HTR-8/SVneo (cell line): ENCODE results near the gene ZNF646.
A peak's percentile ranks its signal among the peaks of the same experiment; 100 is the strongest.

Experiments used
- DNase-seq: peaks from one replicate; pipeline ENCODE4 v3.0.0; 2011; ENCODE audit warnings: low spot score, mixed read lengths; ENCODE audit not compliant: insufficient read length
- FAIRE-seq: peaks from 2 replicates; lab custom pipeline; 2011; peaks lifted over from hg19 to GRCh38; lab: Jason Lieb, UNC

Gene ZNF646

DNA sequence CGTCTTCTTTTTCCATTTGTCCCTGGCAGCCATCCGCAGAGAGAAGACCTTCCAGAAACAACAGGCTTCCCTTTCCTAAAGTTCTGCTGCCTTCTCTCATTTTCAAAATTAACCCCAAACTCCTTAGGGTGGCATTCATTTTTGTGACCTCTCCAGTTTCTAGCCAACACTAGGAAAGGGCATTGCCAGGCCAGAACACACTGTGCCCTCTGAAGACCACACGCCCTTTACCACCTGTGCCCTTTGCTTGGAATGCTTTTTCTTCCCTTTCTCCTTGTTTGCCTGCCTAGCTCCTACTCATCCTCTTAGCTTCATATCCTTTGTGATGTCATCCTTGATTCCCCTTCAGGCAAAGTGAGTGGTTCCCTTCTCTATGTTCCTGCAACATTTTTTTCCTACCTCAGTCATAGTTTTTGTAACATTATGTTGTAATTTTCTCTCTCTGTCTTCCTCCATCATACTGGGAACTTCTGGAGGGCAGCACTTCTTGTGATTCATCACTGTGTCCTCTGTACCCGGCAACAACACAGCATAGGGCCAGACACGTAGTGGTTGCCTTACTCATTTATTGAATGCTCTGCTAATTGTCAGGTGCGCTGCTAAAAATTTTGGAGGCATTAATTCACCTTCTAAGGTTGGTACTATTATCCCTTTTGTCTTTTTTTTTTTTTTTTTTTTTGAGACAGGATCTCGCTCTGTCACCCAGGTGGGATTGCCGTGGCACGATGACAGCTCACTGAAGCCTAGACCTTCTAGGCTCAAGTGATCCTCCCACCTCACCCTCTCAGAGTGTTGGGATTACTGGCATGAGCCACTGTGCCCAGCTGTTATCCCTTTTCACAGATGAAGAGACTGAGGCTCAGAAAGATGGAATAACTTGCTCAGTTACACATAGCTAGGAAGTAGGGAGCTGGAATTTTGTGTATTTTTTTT lies 44.3 kb downstream of the ZNF646 start:
- no peak for FAIRE-seq

DNA sequence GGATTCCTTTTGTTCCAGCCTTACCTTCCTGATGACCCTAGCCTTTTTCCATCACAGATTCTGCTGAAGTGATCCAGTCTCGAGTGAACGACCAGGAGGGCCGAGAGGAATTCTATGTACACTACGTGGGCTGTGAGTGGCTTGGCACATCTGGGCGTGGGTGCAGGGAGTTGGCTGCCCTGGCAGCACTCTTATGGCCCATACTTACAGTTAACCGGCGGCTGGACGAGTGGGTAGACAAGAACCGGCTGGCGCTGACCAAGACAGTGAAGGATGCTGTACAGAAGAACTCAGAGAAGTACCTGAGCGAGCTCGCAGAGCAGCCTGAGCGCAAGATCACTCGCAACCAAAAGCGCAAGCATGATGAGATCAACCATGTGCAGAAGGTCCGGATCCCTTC lies 45.9 kb downstream of the ZNF646 start:
- DNase-seq (no peak), FAIRE-seq (no peak)

More for the DNA sequence above, 44.3 kb downstream of the ZNF646 start:
- no peak for DNase-seq

DNA sequence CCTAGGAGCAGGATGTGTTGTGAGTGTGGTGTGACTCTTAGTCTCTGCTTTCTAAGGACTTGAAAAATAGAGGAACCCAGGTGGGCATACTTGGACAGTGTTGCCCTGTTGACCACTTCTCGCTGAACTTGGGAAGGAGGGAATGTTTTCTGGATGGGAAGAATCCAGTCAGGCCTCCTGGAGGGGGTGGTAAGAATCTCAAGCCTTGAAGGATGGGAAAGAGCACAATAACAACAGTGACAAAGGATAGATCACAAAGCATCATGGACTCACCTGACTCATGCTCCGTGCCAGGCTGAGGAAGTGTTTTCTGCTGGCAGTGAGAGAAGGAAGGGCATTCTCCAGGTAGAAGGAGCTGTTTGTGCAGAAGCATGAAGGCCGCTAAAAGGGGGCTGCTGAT lies 51.6 kb downstream of the ZNF646 start:
- peak; percentile 52 for FAIRE-seq
- DNase-seq, result no peak

DNA sequence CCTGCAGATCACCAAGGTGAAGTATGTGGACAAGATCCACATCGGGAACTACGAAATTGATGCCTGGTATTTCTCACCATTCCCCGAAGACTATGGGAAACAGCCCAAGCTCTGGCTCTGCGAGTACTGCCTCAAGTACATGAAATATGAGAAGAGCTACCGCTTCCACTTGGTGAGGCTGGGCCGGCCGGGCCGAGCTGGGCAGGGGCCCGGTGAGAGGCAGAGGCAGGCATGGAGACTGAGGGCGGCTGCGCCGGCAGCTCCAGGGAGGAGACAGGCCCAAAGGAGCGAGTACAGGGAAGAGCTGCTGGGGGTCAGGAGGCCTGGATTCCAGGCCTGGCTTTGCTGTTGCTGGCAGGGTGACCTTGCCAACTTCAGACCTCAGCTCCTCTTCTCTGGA lies 53.0 kb downstream of the ZNF646 start:
- DNase-seq, result no peak

DNA sequence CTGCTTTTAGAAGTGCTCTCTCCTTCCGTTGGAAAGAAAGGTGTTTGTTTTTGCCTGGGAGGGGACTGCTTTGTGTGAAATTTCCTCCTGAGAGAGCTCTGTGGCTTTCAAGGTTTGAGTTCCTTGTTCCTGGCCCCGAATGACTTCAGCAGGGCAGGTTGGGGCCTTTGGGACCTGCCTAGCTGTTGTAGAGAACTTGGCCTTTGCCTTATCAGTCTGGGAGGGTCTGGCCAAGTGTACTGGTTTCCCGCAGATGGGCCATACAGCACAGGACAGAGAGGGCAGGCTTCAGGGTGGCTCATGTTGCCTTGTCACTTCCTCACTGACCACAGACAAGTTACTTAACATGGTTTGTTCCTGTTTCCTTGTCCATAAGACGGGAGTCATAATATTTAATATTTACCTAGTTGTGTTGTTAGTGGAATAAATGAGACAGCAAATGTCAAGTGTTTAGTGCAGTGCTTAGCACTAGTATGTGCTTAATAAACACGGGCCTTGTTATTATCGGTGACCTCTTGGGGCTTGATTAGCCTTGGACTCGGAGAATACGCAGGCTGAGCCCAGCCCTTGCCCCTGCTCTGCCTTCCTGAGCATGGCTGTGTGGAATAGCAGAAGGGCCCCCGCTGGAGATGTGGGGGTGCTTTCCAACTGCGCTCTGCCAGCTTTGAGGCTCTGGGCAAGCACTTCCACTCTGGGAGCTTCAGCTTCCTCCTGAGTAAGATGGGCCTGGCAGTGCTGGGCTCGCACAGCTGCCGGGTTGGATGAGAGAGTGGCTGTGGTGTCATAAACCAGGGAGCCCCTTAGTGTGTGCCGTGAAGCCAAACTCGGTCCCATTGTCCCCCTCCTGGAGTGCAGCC lies 54.7 kb downstream of the ZNF646 start:
- FAIRE-seq (no peak), DNase-seq (no peak)

More for the DNA sequence above, 53.0 kb downstream of the ZNF646 start:
- FAIRE-seq, result no peak

DNA sequence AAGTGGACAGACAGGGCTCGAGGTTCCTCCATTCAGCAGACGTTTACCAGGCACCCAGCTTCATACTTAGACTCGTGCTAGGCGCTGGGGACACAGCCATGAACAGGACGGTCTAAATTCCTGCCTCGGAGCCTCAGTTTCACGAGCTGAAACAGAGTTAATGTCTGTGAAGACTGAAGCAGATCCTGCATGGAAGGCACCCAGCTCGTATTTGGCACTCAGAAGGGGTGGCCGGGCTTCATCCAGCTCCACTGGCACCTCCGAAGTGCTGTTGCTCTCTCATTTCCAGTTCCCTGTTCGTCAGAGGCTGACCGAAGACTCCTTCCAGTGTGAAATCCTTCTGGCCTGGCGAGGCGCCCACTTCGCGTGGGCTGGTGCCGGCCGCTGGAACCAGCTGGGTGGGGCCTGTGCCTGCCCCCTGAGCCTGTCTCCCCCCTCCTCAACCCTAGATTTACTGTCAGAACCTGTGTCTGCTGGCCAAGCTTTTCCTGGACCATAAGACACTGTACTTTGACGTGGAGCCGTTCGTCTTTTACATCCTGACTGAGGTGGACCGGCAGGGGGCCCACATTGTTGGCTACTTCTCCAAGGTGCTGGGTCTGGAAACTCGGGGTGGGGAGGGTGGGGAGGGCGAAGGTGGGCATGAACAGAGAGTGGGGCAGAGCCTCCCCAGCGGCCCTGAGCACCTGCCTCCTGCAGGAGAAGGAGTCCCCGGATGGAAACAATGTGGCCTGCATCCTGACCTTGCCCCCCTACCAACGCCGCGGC lies 55.5 kb downstream of the ZNF646 start:
- FAIRE-seq (no peak), DNase-seq (no peak)

DNA sequence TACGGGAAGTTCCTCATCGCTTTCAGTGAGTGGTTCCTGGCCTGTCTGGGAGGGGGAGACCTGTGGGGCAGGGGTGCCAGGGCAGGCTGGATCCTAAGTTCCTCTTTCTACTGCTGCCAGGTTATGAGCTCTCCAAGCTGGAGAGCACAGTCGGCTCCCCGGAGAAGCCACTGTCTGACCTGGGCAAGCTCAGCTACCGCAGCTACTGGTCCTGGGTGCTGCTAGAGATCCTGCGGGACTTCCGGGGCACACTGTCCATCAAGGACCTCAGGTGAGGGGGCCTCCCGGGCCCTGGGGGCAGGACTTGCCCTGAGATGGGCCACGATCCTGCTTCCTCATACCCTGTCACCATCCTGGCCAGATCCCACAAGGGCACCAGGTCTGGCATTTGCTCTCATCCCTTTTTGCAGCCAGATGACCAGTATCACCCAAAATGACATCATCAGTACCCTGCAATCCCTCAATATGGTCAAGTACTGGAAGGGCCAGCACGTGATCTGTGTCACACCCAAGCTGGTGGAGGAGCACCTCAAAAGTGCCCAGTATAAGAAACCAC lies 56.2 kb downstream of the ZNF646 start:
- FAIRE-seq (no peak), DNase-seq (no peak)

DNA sequence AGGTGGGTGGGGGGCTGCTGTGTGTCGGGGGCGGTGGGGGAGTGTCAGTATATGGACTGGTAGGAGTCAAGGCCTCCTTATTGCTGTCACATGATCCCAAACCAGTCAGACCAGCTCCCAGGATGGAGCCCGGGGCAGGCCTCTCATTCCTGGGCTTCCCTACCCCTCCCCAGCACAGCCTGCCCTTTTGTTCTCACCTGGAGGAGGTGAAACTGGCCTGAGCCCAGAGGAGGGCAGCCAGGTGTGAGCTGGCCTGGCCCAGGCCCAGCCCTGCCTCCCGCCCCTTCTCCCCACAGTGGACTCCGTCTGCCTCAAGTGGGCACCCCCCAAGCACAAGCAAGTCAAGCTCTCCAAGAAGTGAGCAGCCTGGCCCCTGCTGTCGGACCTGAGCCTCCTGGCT lies 56.7 kb downstream of the ZNF646 start:
- DNase-seq (no peak), FAIRE-seq (no peak)

DNA sequence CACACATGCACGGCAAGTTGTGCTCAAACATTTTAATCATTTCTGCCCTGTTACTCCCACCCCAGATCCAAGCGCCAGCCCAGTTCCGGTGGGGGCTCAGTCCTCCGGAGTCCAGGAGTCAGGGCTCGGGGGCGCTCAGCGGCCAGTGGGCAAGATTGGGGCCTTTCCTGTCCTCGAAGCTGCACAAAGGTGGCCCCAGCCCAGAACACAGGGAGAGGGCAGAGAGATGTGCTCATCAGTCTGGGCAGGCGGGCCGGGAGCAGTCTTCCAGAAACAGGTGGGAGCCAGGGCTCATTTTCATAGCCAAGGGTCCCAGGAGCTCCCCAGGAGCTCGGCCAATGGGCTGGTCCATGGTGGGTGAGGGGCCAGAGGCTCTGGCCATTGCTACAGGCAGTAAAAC lies 57.2 kb downstream of the ZNF646 start:
- FAIRE-seq, result no peak
- DNase-seq, result no peak

DNA sequence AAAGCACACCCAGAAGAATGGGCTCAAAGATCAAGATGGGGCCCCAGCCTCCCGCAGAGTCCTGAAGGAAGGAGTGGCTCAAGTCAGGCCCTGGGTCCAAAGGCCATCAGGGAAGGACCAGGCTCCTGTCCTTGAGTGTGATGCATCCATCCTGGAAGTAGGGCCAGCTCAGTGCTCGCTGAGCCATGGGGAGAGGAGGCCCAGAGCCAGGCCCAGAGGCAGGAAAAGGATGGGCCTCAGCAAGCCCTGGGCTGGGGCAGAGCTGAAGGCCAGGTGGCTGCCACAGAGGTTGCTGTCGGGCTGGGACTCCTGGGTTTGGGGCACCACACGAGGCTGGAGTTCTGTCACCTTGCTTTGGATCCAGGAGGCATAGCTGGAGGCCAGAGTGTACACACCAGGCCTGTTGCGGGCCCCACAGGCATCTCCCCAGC lies 57.6 kb downstream of the ZNF646 start:
- no peak for FAIRE-seq

DNA sequence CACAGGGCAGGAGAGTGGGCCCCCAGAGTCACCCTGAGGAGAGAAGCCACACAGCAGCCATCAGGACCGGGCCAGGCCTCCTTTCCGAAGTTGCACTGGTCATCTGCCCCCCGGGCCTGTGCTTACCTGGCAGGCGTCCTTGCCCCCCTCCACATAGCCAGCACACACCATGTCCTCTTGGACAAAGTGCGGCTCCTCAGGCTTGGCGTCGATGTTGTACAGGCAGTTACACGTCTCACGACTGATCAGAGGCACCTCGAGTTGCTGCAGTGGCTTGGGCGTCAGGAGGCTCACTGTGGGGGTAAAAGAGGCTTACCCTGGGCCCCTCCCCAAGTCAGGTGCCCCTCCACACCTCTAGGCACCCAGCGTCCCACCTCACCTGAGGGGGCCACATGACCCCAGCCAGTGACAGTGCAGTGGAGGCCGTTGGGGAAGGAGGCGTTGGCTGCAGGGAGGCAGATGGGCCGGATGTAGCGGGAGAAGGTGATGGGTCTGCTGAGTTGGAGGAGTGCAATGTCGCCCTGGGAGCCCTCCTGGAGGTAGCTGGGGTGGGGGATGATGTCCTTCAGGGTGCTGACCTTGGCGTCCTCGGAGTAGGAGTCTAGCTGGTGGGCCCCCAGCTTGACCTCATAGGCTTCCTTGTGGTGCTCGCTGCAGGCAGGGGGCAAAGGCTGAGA lies 58.2 kb downstream of the ZNF646 start:
- DNase-seq (no peak), FAIRE-seq (no peak)

More for the DNA sequence above, 57.6 kb downstream of the ZNF646 start:
- no peak for DNase-seq

DNA sequence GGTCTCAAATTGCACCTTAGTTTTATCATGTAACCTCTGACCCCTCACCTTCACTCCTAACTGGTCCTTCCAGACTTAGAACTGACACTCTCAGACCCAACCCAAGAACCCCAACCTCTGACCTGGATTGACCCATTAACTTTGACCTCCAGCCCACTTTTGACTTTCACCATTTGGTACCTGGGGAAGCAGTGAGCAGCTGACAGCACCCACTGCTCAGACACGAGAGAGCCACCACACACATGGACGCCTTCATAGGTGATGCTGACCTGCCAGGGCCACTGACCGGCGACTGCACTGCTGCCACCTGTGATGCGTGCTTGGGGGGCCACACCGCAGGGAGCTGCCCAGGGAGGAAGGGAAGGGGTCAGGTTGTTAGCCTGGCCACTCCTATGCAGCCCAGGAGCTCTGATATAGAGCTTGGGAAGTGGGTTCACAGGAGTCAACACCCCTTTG lies 58.9 kb downstream of the ZNF646 start:
- FAIRE-seq (no peak), DNase-seq (no peak)
